Right forelimb (tissue), 1 donor: ENCODE data around the gene TBC1D16.
A peak's percentile ranks its signal among the peaks of the same experiment; 100 is the strongest.

ENCODE experiments used
- DNase-seq: peaks from one replicate; pipeline ENCODE4 v3.0.0-alpha.2; 2018

Gene TBC1D16

DNA sequence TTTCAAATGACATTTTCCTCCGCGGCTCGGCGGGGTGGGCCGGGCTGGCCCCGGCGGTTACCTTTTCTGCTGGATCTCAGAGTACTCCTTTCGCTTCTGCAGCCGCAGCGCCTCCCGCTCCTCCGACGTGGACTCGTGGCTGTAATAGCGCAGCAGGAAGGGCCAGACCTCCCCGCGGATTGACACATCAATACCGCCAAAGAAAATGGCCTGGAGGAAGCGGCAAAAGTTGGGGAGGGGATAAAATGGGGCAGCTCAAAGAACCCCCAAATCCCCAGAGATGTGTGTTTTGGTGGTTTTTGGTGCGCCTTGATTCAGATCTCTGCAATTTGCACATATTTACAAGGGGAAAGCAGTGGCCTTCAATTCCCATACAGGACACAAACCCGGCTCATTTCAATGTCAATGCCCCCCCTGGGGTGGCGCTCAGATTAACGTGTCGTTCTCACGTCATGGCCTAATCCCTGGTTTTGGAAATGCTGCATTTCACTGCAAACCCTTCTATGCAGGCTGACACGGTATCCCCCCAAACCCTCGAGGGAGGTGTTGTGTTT is 85.9 kb downstream of the TBC1D16 start:
- DNase-seq, result peak; percentile 39

DNA sequence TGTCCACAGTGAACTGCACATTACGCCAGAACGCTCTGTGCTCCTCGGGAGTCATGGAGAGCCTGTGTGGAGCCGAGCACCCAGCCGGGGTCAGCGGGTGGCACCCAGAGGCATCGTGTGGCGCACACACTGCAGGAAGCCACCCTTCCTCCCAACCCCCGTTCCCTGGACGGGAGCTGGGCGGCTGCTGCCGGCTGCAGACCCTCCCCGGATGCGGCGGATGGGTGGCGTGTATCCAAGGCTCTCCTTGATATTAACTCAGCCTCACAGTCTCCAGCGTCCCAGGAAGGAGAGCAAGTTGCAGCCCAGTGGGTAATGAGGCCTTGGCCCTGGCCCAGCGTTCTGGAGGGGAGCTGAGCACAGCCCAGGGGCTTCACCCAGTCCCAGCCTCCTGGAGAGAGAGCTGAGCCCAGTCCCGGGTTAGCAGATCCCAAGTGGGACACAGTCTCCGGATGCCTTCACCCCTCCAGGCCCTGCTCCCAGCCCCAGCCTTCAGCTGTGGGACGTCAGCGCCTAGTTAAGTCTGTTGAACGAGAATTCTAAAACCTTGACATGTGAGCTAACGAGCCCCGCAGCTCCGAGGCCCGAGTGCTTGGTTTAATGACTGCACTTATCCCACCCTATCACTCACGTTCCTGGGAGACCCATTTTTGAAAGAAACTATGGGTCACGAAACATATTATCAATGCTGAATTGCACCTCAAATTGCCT is 86.6 kb downstream of the TBC1D16 start:
- DNase-seq, result peak; percentile 45

DNA sequence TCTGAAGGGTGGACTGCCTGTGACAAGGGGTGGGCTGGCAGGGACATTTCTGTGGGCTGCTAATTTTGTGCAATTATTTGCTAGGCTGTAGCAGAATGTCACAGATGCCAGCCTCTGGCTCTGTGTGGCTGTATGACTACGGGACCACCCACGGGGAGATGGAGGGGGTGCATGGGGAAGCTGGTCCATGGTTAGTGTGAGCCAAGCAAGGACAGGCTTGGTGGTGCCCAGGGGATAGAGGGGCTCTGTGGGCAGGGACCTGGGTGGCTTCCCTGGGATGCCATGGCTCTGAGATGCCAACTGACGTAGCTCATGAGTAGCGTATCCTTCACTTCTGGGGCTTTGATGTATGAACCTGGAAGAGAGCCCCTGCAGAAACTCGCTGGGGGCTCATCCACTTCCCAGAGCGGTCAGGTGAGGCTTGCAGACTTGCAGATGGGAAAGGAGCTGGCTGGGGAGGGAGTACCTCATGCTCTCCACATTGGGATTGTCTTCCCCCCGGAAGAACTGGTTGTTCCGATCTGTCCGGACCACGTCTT is 87.2 kb downstream of the TBC1D16 start:
- DNase-seq, result peak; percentile 30

DNA sequence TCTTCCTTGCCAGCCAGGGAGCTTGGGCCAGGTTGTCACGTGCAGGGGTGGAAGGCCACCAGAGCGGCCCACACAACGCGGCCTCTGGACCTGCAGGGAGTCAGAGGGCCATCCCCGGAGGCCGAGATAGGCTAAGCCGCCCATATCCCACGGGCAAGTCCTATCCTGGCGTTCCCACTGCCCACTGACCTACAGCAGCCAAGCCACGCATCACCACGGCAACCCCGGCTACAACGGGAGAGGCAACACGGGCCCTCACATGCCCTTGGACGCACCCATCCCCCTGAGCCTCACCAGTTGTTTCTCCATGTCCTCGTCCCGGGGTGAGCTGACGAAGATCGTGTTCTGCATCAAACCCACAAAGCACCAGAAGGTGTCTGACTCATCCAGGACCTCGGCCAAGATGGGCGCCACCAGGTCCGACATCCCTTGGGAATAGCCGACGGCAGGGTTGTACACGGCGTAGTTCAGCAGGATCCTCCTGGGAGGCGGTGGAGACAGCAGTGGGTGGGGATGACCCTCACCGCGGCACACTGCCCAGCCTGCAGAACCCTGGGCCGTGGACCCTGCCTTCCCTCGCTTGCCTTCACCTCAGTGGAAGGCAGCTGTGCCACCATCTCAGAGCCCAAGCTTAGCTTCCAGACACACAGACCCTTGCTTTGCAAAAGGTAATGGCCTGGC is 88.2 kb downstream of the TBC1D16 start:
- DNase-seq, result peak; percentile 35

GRCh38 chr17:79946352-79947231 is 89.1 kb downstream of the TBC1D16 start:
- DNase-seq, result peak; percentile 37

- DNase-seq, result peak; percentile 39
Observed at GRCh38 chr17:79945591-79946255, 89.9 kb downstream of the TBC1D16 start.

DNA sequence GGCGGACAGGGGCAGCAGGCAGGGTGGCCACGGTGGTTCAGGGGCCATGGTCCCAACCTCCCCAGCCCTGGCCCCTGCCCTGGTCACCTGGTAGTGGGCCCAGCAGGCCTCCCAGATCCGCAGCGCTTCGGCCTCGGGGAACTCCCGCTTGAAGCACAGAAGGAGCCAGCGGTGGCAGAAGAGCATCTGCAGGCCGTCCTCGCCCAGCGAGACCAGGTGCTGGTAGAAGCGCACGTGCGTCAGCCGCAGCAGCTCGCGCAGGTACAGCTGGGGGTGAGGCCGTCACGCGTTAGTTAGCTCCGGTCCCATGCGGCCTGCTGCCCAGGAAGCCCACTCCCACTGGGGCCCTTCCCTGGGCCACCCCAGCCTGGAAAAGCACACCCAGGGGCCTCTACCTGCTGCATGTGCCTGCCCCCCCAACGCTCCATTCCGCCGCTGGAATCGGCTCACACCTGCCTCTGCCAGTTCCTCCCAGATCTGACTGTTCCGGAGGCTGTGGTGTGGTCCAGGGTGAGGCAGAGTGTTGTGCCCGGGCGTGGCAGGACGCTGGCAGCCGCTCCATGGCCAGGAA is 90.8 kb downstream of the TBC1D16 start:
- DNase-seq, result peak; percentile 33

- peak; percentile 32 for DNase-seq
Observed at GRCh38 chr17:79944251-79944812, 91.3 kb downstream of the TBC1D16 start.

GRCh38 chr17:79943347-79944241 is 92.1 kb downstream of the TBC1D16 start:
- DNase-seq, result peak; percentile 21

- DNase-seq, result peak; percentile 44
Observed at GRCh38 chr17:79942591-79943346, 92.9 kb downstream of the TBC1D16 start.

- DNase-seq, result peak; percentile 26
Observed at GRCh38 chr17:79942011-79942405, 93.7 kb downstream of the TBC1D16 start.

- DNase-seq, result peak; percentile 25
Observed at GRCh38 chr17:79941088-79942010, 94.3 kb downstream of the TBC1D16 start.

DNA sequence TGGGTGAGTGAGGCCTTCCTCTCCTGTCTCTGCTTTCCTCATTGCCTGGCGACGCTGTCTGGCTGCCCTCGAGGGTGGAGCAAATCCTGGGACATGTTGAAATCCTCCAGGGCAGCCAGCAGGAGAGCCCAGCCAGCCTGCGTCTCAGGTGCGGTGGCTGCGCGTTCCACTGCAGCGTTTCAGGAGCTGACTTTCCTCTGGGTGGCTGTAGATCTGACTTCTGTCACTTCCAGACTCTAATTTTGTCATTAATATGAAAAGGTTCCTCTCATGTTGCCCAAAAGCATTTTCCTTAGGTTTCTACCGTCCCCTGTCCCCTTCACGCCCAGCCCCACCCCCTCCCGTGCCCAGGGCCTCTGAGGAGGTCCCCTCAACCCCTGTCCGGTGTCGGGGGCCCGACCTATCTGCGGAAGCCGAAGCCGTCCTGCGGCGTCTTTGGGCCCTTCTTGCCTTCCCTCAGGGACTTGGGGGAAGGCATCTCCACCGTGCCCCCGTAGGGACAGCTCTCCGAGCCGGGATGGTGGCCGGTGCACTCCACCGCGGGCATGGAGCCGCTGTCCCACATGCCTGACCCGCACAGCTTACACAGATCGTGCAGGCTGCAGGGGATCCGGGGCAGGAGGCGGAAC is 95.1 kb downstream of the TBC1D16 start:
- peak; percentile 34 for DNase-seq

DNA sequence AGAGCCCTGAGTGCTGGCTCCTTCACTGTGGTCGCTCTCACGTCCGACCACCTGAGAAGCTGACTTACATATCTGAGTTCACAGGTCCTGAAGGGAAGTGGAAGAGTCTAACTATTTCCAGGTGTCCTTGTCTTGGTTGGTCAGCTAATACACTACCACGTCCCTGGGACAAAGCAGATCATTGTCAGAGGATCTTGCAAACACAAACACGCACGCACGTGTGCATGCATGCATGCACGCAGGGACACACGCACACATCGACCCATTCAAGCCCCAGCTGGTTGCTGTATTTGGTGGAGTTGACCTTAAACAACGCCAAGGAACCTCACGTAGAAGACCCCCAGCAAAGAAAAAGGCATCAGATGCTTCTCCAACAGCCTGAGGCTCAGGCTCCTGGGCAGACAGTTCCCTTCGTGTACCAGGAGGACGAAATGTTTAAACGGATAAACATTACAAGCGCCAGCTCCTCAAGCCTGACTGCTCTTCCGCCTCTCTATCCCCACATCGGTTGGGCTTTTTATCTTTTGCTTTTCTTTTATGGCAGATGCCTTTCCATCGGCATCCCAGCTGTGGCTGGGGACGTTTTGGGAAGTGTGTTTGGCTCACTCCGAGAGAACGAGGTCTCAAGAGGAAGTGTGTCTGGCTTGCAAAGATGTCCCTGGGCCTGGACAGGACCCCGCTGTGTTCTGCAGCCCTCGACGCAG is 95.8 kb downstream of the TBC1D16 start:
- peak; percentile 39 for DNase-seq

GRCh38 chr17:79939094-79939435 is 96.6 kb downstream of the TBC1D16 start:
- DNase-seq, result no peak

DNA sequence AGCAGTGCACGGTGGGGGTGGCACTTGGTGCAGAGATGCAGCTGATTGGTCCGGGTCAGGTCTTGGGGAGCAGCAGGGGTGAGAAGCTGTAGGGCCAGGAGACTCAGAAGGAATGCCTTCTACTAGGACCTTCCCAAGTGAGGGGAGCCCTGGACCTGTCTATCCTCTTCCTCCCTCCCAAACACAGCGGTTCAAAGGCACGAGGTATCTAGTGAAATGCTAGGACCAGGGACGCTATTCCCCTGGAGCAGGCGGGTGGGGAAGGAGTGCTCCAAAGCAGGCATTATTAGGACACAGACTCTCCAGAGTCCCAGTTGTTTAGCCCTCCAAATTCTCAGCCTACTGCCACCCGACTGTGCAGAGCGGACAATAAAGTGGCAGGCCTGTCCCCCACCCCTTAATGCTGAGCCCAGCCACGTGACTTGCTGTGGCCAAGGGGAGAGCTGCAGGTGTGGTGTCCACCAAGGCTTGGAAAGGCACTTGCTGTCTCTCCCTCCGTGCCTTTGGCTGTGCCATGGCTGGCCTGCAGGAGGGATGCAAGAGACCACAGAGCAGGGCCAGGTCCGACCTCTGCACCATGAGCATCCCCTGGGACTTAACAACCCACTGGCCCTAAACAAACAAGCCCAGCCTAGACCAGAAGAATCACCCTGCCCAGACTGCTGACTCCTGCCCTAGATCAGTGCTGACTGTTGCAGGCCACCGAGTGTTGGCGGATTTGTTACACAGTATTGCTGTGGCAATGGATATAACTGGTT is 97.2 kb downstream of the TBC1D16 start:
- no peak for DNase-seq
